Stomach (tissue), 9 donors: ENCODE measurements around the gene TAS1R1. TPM values are rescaled to one million over a fixed set of nuclear protein-coding genes. Genes with fewer than 3 reads are reported as not detected.

ENCODE experiments used
- DNase-seq, 2 donors: peaks; one replicate each; pipeline versions ENCODE4 v3.0.0 to v3.0.0-alpha.2; 2013 to 2019
- H3K27ac ChIP-seq, 5 donors: fragments of 200-600 bp in 4 of 5; sonication (generic) in 4 of 5; one replicate each; pipeline ENCODE4 v1.5.1; 2013 to 2019; ENCODE audit warnings: mild to moderate bottlenecking in 1 of 5, moderate library complexity in 1 of 5
- H3K27me3 ChIP-seq, 3 donors: fragments of 200-600 bp; sonication (generic); one replicate each; pipeline ENCODE4 v1.5.1; 2017 to 2019; ENCODE audit warnings: mixed run types in 1 of 3
- H3K36me3 ChIP-seq, 4 donors: fragments of 200-600 bp; sonication (generic); 1 replicate in 3 of 4; 2 replicates in 1 of 4; pipeline ENCODE4 v1.5.1; 2016 to 2019
- H3K4me1 ChIP-seq, 4 donors: fragments of 200-600 bp; sonication (generic); one replicate each; pipeline ENCODE4 v1.5.1; 2016 to 2019
- H3K4me3 ChIP-seq, 4 donors: fragments of 200-600 bp; sonication (generic) in 3 of 4; one replicate each; pipeline ENCODE4 v1.5.1; 2016 to 2019; ENCODE audit warnings: mild to moderate bottlenecking in 1 of 4
- H3K9me3 ChIP-seq, 4 donors: fragments of 200-600 bp; sonication (generic); one replicate each; pipeline ENCODE4 v1.5.1; 2016 to 2019
- CTCF ChIP-seq, 7 experiments: fragments of 450-650 bp in 4 of 7; fragments of 200-600 bp in 3 of 7; sonication (generic) in 3 of 7; IDR thresholded peaks; one replicate each; pipeline ENCODE4 v1.5.1; 2016 to 2019; ENCODE audit warnings: antibody characterized with exemption in 7 of 7, control low read depth in 2 of 7, mild to moderate bottlenecking in 1 of 7
- EP300 ChIP-seq: sonication (generic); formaldehyde crosslinking; IDR thresholded peaks from one replicate; pipeline ENCODE4 v1.6.1; 2017; ENCODE audit warnings: antibody characterized with exemption
- POLR2A ChIP-seq, 4 donors: fragments of 450-650 bp; IDR thresholded peaks; one replicate each; pipeline ENCODE4 v1.6.1; 2016; ENCODE audit warnings: antibody characterized with exemption in 4 of 4, control low read depth in 2 of 4, mild to moderate bottlenecking in 1 of 4, moderate library complexity in 1 of 4
- POLR2AphosphoS5 ChIP-seq, 3 donors: sonication (generic); formaldehyde crosslinking; IDR thresholded peaks; one replicate each; pipeline ENCODE4 v1.6.1; 2016; ENCODE audit warnings: antibody characterized with exemption in 3 of 3
- WGBS, 5 donors: extraction: QIAGEN DNeasy Blood & Tissue Kit in 3 of 5; methylation state at CpG; one replicate each; pipeline versions ENCODE4 v1.1.5 to v1.1.7; 2013 to 2018; 5-methylcytosine and 5-hydroxymethylcytosine counted together
- intact Hi-C: fragments of 100-400 bp; cut with DNase I; formaldehyde crosslinking; loops from one replicate; pipeline ENCODE4 v1.15.1; 2023; ENCODE audit warnings: low total_unique reads
- polyA plus RNA-seq, 3 donors: library from polyadenylated mRNA; stranded (reverse); fragments of 200-250 nt; gene quantifications; one replicate each; pipeline ENCODE4 v1.2.3, GENCODE V29; 2013
- total RNA-seq, 5 donors: library from RNA; depleted of rRNA; stranded (reverse); fragments of >200 nt; gene quantifications; one replicate each; pipeline versions ENCODE4 v1.1.0 to v1.2.3, GENCODE V29; 2014 to 2016
- donor health status: healthy with polysubstance abuse.
- donor health status: Bipolar disorder and iron deficiency.
- donor health status: healthy.

The TAS1R1 gene
- total and polyA plus RNA-seq, 8 donors, result 0.08 to 0.12 TPM; not detected in 6

- peaks cover 29 to 87% (median 74%) of the 10 kb centered on the region in 4 donors for H3K36me3 ChIP-seq
- WGBS, 5 donors, result 80 to 98% (median 95%) methylated on average over 4 to 5 of the region's 5 CpGs
Measured at GRCh38 chr1:6536291-6536690, 18.8 kb upstream of the TAS1R1 start.

GRCh38 chr1:6538956-6539355 lies 16.2 kb upstream of the TAS1R1 start:
- no peaks in the 10 kb centered on the region for H3K9me3 ChIP-seq
- peaks cover 0 to 5% (median 2%) of the 10 kb centered on the region in 4 donors for H3K4me1 ChIP-seq
- WGBS, 5 donors, result 38 to 69% (median 49%) methylated on average over 3 of the region's 3 CpGs
- no peak for TF ChIP-seq CTCF (IDR thresholded peaks at IDR 0.05)
- no peak for TF ChIP-seq POLR2AphosphoS5 (IDR thresholded peaks at IDR 0.05)
- TF ChIP-seq EP300, result no peak
- TF ChIP-seq POLR2A (IDR thresholded peaks at IDR 0.05), result no peak
- H3K27me3 ChIP-seq, result no peaks in the 10 kb centered on the region
- H3K27ac ChIP-seq, result no peak overlapping the region
- H3K36me3 ChIP-seq, result peaks cover 18 to 87% (median 75%) of the 10 kb centered on the region in 4 donors
- H3K4me3 ChIP-seq, result no peak overlapping the region
- intact Hi-C loops, result no loop called here
- DNase-seq, result no peak

More at GRCh38 chr1:6536291-6536690, 18.8 kb upstream of the TAS1R1 start:
- Histone ChIP-seq H3K4me3 (no peak overlapping the region), H3K4me1 (peaks cover 0 to 5% (median 2%) of the 10 kb centered on the region in 4 donors), H3K27me3 (no peaks in the 10 kb centered on the region), H3K27ac (no peak overlapping the region), H3K9me3 (no peaks in the 10 kb centered on the region)
- no peak for DNase-seq
- intact Hi-C loops, result no loop called here
- TF ChIP-seq POLR2A (IDR thresholded peaks at IDR 0.05), result no peak
- no peak for TF ChIP-seq EP300
- no peak for TF ChIP-seq POLR2AphosphoS5 (IDR thresholded peaks at IDR 0.05)
- TF ChIP-seq CTCF (IDR thresholded peaks at IDR 0.05), result no peak

- H3K4me3 ChIP-seq, result no peak overlapping the region
- 68 to 86% (median 81%) methylated on average over 3 of the region's 3 CpGs for WGBS, 5 donors
- intact Hi-C loops, result no loop called here
- no peaks in the 10 kb centered on the region for H3K9me3 ChIP-seq
- DNase-seq, result no peak
- no peaks in the 10 kb centered on the region for H3K4me1 ChIP-seq
- no peak overlapping the region for H3K27ac ChIP-seq
- no peaks in the 10 kb centered on the region for H3K27me3 ChIP-seq
- TF ChIP-seq CTCF (IDR thresholded peaks at IDR 0.05) (no peak), POLR2A (IDR thresholded peaks at IDR 0.05) (no peak), EP300 (no peak), POLR2AphosphoS5 (IDR thresholded peaks at IDR 0.05) (no peak)
- peaks cover 64 to 97% (median 96%) of the 10 kb centered on the region in 4 donors for H3K36me3 ChIP-seq
Measured at GRCh38 chr1:6544831-6545230, 10.3 kb upstream of the TAS1R1 start.

GRCh38 chr1:6545276-6546112 lies 9.6 kb upstream of the TAS1R1 start:
- intact Hi-C loops, result no loop called here
- peaks cover 70 to 100% (median 100%) of the 10 kb centered on the region in 4 donors for H3K36me3 ChIP-seq
- no peak for TF ChIP-seq EP300
- TF ChIP-seq CTCF (IDR thresholded peaks at IDR 0.05), result no peak
- TF ChIP-seq POLR2A (IDR thresholded peaks at IDR 0.05), result no peak
- no peak for TF ChIP-seq POLR2AphosphoS5 (IDR thresholded peaks at IDR 0.05)

More at GRCh38 chr1:6545276-6546112, 9.6 kb upstream of the TAS1R1 start:
- Histone ChIP-seq H3K9me3 (no peaks in the 10 kb centered on the region), H3K27ac (no peak overlapping the region), H3K4me3 (no peak overlapping the region), H3K4me1 (no peaks in the 10 kb centered on the region), H3K27me3 (no peaks in the 10 kb centered on the region)
- DNase-seq, result no peak
- WGBS, 5 donors, result 62 to 76% (median 69%) methylated on average over 10 of the region's 10 CpGs
